ENCODE measurements around the gene RABGAP1L.

Gene RABGAP1L

DNA sequence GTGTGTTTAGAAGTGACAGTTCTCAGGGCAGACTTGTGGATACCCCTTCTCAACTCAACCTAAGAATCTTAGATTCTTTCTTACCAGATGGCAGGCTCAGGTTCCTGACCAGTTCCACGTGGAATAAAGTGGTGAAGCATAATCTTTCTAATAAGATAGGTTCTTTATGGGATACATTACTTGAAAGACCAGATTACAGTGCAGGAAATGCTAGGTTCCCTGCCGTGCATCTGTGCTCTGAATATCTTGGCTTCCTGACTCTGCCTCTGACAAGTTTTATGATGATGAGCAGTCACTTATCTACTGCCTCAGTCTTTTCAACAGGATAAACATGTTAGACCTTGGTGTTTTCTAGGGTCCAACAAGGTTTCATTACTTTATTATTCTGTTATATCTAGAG, 632.5 kb downstream of the RABGAP1L start:
- TF ChIP-seq, protein P1, sequence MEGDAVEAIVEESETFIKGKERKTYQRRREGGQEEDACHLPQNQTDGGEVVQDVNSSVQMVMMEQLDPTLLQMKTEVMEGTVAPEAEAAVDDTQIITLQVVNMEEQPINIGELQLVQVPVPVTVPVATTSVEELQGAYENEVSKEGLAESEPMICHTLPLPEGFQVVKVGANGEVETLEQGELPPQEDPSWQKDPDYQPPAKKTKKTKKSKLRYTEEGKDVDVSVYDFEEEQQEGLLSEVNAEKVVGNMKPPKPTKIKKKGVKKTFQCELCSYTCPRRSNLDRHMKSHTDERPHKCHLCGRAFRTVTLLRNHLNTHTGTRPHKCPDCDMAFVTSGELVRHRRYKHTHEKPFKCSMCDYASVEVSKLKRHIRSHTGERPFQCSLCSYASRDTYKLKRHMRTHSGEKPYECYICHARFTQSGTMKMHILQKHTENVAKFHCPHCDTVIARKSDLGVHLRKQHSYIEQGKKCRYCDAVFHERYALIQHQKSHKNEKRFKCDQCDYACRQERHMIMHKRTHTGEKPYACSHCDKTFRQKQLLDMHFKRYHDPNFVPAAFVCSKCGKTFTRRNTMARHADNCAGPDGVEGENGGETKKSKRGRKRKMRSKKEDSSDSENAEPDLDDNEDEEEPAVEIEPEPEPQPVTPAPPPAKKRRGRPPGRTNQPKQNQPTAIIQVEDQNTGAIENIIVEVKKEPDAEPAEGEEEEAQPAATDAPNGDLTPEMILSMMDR (IDR thresholded peaks at IDR 0.05; ENCODE audit: extremely low read depth, insufficient read depth, missing control alignments): no peak
- in situ Hi-C loops (cut with MboI; ENCODE audit: low pct_unique_long_range_greater_than_20kb, low sequenced_read_pairs, unreplicated experiment): loop anchor here (25.0 kb wide), 1 partner anchor 345 kb away; no protein-coding TSS in a partner anchor
- DNase-seq (ENCODE audit: low spot score): no peak

DNA sequence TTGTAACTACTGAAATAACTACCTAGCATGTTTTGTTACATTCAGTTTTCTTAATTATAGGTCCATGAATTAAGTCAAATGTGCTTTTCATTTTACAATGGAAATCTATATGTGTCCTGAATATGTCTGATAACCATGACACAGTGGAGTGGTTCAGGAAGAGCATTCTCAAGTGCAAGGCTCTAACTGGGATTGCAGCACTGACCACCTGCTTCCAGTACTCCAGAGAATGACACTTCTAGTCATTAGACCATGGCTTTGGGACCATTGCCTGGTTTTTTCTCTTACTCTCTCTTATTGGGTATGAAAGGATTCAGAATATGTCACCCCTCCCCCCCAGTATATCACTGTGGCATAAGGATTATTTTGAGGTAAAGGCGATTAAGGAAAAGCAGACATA, 635.5 kb downstream of the RABGAP1L start:
- TF ChIP-seq, protein P1 (IDR thresholded peaks at IDR 0.05; ENCODE audit: extremely low read depth, insufficient read depth, missing control alignments): no peak
- in situ Hi-C loops (cut with MboI; ENCODE audit: low pct_unique_long_range_greater_than_20kb, low sequenced_read_pairs, unreplicated experiment): loop anchor here (25.0 kb wide), 1 partner anchor 342 kb away; no protein-coding TSS in a partner anchor
- no peak for DNase-seq (ENCODE audit: low spot score)

DNA sequence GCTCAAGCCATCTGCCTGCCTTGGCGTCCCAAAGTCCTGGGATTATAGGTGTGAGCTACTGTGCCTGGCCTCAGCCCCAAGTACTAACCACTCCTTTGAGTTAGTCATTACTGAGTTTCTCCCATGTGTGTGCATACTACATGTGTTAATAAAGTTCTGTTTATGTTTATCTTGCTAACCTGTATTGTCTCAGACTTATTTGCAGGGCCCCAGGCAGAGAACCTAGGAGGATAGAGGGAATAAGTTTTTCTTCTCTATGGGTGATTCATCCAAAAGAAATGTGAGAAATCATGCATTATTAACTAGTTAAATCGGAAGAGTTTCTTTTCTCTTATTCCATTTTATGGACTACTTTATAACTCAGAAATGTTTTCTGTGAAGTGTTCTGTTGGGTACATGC, 636.5 kb downstream of the RABGAP1L start:
- DNase-seq (ENCODE audit: low spot score): no peak
- TF ChIP-seq, protein P1 (IDR thresholded peaks at IDR 0.05; ENCODE audit: extremely low read depth, insufficient read depth, missing control alignments): no peak
- in situ Hi-C loops (cut with MboI; ENCODE audit: low pct_unique_long_range_greater_than_20kb, low sequenced_read_pairs, unreplicated experiment): loop anchor here (25.0 kb wide), 1 partner anchor 341 kb away; no protein-coding TSS in a partner anchor

DNA sequence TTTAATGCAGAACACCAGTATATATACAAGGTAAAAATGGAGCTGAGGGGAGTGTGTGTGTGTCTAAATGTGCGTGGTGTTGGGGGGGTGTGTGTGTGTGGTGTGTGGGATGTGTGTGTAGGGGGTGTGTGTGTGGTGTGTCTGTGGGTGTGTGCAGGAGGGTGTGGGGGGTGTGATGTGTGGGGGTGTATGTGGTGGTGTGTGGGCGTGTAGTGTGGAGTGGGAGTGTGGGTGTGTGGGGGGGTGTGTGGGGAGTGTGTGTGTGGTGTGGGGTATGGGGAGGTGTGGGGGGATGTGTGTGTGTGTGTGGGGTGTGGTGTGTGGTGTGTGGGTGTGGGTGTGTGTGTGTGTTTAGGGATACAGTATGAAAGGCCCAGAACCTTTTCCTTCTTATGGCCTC, 638.1 kb downstream of the RABGAP1L start:
- no peak for DNase-seq (ENCODE audit: low spot score)

DNA sequence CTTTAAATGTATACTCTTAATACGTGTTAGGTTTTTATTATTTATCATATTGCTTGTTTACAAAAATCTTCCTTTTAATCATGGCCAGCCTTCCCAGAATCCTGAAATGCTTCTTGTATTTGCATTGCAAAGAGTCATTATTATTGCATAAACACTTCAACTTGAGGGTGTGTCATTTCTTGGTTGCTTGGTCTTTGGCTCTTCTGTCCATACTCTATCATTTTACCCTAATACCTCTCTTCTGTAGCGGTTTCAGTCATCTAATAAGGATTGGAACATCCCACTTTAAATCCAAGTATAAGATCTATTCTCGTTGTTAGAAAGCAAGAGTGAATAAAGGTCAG, 639.8 kb downstream of the RABGAP1L start:
- TF ChIP-seq, protein P1 (IDR thresholded peaks at IDR 0.05; ENCODE audit: extremely low read depth, insufficient read depth, missing control alignments): no peak
- DNase-seq (ENCODE audit: low spot score): no peak
- in situ Hi-C loops (cut with MboI; ENCODE audit: low pct_unique_long_range_greater_than_20kb, low sequenced_read_pairs, unreplicated experiment): loop anchor here (25.0 kb wide), 1 partner anchor 338 kb away; no protein-coding TSS in a partner anchor

More for the DNA sequence above, 638.1 kb downstream of the RABGAP1L start:
- TF ChIP-seq, protein P1 (IDR thresholded peaks at IDR 0.05; ENCODE audit: extremely low read depth, insufficient read depth, missing control alignments): no peak
- in situ Hi-C loops (cut with MboI; ENCODE audit: low pct_unique_long_range_greater_than_20kb, low sequenced_read_pairs, unreplicated experiment): loop anchor here (25.0 kb wide), 1 partner anchor 340 kb away; no protein-coding TSS in a partner anchor

DNA sequence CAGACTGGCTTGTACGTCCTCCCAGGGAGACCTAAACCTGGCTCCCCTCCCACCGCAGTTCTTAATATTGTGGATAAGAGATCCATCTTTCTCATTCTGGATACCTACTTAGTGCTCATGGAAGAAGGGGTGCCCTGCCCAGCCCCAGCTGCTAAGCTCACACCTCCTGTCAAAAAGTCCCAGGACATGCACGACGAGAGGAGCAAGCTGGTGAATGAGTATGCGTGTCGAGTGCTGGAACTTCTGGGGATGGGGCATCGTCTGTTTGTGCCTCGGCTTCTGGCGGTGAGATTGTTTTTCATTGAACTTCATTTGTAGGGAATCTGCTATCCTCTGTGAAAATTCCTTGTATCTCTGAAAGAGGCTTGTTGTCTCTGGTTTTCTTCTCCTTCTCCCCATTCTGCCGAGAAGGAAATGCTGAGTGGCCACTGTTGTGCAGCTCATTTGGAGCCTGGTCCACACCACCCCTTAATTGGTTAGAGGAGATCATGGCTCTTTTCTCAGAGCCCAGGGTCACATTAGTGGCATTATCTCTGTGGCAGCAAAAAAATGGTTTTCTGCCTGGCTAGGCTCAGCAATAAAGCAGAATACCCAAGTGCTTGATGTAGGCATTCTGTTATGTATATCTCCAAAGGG, 641.0 kb downstream of the RABGAP1L start:
- TF ChIP-seq, protein P1 (IDR thresholded peaks at IDR 0.05; ENCODE audit: extremely low read depth, insufficient read depth, missing control alignments): no peak
- in situ Hi-C loops (cut with MboI; ENCODE audit: low pct_unique_long_range_greater_than_20kb, low sequenced_read_pairs, unreplicated experiment): no loop called here
- DNase-seq (ENCODE audit: low spot score): no peak
